Measurements from ENCODE around the gene PARS2.

DNA sequence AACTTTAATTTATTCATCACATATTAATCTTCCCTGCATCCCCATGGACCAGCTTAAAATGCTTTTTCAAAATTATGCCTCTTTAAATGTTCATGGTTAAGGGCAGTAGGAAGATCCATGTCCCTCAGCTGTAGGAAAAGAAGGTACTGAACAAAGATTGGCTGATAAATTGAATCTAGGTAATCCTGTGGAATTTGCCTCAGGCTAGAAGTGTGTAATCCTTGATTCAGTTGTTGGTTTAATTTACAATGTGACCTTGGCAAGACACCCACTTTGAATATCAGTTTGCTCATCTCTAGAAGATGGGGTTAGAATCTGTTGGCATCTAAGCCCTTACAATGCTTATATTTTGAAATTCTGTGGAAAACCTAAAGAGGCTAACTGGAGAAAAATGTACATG lies 42.6 kb downstream of the PARS2 start:
- TF ChIP-seq, protein P1, sequence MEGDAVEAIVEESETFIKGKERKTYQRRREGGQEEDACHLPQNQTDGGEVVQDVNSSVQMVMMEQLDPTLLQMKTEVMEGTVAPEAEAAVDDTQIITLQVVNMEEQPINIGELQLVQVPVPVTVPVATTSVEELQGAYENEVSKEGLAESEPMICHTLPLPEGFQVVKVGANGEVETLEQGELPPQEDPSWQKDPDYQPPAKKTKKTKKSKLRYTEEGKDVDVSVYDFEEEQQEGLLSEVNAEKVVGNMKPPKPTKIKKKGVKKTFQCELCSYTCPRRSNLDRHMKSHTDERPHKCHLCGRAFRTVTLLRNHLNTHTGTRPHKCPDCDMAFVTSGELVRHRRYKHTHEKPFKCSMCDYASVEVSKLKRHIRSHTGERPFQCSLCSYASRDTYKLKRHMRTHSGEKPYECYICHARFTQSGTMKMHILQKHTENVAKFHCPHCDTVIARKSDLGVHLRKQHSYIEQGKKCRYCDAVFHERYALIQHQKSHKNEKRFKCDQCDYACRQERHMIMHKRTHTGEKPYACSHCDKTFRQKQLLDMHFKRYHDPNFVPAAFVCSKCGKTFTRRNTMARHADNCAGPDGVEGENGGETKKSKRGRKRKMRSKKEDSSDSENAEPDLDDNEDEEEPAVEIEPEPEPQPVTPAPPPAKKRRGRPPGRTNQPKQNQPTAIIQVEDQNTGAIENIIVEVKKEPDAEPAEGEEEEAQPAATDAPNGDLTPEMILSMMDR (conservative IDR thresholded peaks at IDR 0.05; ENCODE audit: low read depth, low read length) = no peak
- TF ChIP-seq EZH2 (IDR thresholded peaks at IDR 0.05; ENCODE audit: low read length, unreplicated experiment) (no peak), EZH2phosphoT487 (IDR thresholded peaks at IDR 0.05; ENCODE audit: borderline replicate concordance, low read length) (no peak)

Data from PC-3 (cell line).